HCT116 (cell line): ENCODE measurements around the gene DHX16. TPM values are rescaled to one million over a fixed set of nuclear protein-coding genes. Genes with fewer than 3 reads are reported as not detected.

Source experiments
- ATAC-seq: fragments of 200-7000 bp; cut with Tn5 transposase; 2 replicates; pipeline ENCODE4 v1.9.1; 2020; ENCODE audit warnings: mild to moderate bottlenecking, moderate library complexity
- BruUV-seq: library from RNA; stranded (reverse); fragments of 400-500 nt; replicated peaks from 2 replicates; lab custom pipeline; 2021; lab: Mats Ljungman, UMichigan
- CTCF ChIA-PET: fragments of 300-600 bp; sonication (Branson Sonifier 250); formaldehyde crosslinking; loops from one replicate; lab custom pipeline; 2021; ENCODE audit warnings: antibody characterized with exemption; lab: Charles Lee
- POLR2A ChIA-PET: fragments of 300-600, 350-600 bp; sonication (Branson Sonifier 250); formaldehyde crosslinking; loops from one replicate; lab custom pipeline; 2021; ENCODE audit warnings: antibody characterized with exemption; lab: Charles Lee
- RAD21 ChIA-PET, 2 experiments: fragments of 300-600 bp; sonication (Branson Sonifier 250); formaldehyde crosslinking; loops; one replicate each; lab custom pipeline; 2023; ENCODE audit warnings: low total read pairs in 2 of 2; ENCODE audit not compliant: uncharacterized antibody in 2 of 2, unreplicated experiment in 2 of 2, low non-redundant PET in 1 of 2; lab: Charles Lee
- DNase-seq: peaks from one replicate; pipeline ENCODE4 v3.0.0-alpha.2; 2010; ENCODE audit warnings: low read depth, low spot score
- H2AFZ ChIP-seq: fragments of 200-600 bp; shearing (Covaris generic), sonication (generic); 2 replicates; pipeline ENCODE4 v1.6.1; 2017; ENCODE audit warnings: low read depth, mixed run types, mixed read lengths, antibody characterized with exemption, low read length; ENCODE audit not compliant: poor library complexity, severe bottlenecking
- H3K27ac ChIP-seq: 2 replicates; pipeline ENCODE4 v1.5.1; 2012; ENCODE audit warnings: low read depth, low read length
- H3K27me3 ChIP-seq: fragments of 200-600 bp; sonication (generic); 2 replicates; pipeline ENCODE4 v1.6.1; 2016; ENCODE audit warnings: mixed run types, low read length, mixed read lengths; ENCODE audit not compliant: insufficient read depth
- H3K36me3 ChIP-seq, 2 experiments: fragments of 200-500 bp in 1 of 2; fragments of 200-600 bp in 1 of 2; sonication (Bioruptor generic) in 1 of 2; sonication (generic) in 1 of 2; 2 replicates each; pipeline versions ENCODE4 v1.5.1 to v1.6.1; 2014 to 2016; ENCODE audit warnings: low read length in 2 of 2, inconsistent platforms in 1 of 2, mixed read lengths in 1 of 2, mixed run types in 1 of 2; ENCODE audit not compliant: insufficient read depth in 2 of 2, control insufficient read depth in 1 of 2
- H3K4me1 ChIP-seq, 2 experiments: fragments of 200-600 bp in 1 of 2; sonication (generic) in 1 of 2; 2 replicates each; pipeline versions ENCODE4 v1.5.1 to v1.6.1; 2012 to 2017; ENCODE audit warnings: low read length in 2 of 2, inconsistent platforms in 1 of 2, mild to moderate bottlenecking in 1 of 2, mixed read lengths in 1 of 2, mixed run types in 1 of 2, moderate library complexity in 1 of 2; ENCODE audit not compliant: insufficient read depth in 2 of 2, control insufficient read depth in 1 of 2
- H3K4me2 ChIP-seq: fragments of 200-600 bp; sonication (generic); 2 replicates; pipeline ENCODE4 v1.6.1; 2017; ENCODE audit warnings: mixed run types, low read length, mixed read lengths
- H3K4me3 ChIP-seq, 2 experiments: fragments of 200-600 bp in 1 of 2; sonication (generic) in 1 of 2; replicated peaks in 1 of 2; 2 replicates each; pipeline ENCODE4 v1.5.1; 2011 to 2016; ENCODE audit warnings: low read length in 2 of 2, control low read depth in 1 of 2, low read depth in 1 of 2, mild to moderate bottlenecking in 1 of 2, mixed read lengths in 1 of 2, mixed run types in 1 of 2
- H3K79me2 ChIP-seq: fragments of 200-600 bp; sonication (generic); 2 replicates; pipeline ENCODE4 v1.6.1; 2017; ENCODE audit warnings: mild to moderate bottlenecking, mixed run types, low read length, moderate library complexity, mixed read lengths; ENCODE audit not compliant: insufficient read depth
- H3K9ac ChIP-seq: fragments of 200-600 bp; sonication (generic); 2 replicates; pipeline ENCODE4 v1.6.1; 2016; ENCODE audit warnings: low read length, mixed read lengths
- H3K9me2 ChIP-seq: fragments of 200-600 bp; sonication (generic), shearing (Covaris generic); 2 replicates; pipeline ENCODE4 v1.6.1; 2017; ENCODE audit warnings: mixed run types, mild to moderate bottlenecking, moderate library complexity; ENCODE audit not compliant: insufficient read depth
- H3K9me3 ChIP-seq, 2 experiments: fragments of 200-500 bp in 1 of 2; fragments of 200-600 bp in 1 of 2; sonication (Bioruptor generic) in 1 of 2; sonication (generic) in 1 of 2; 2 replicates each; pipeline ENCODE4 v1.6.1; 2014 to 2017; ENCODE audit warnings: low read length in 2 of 2, mixed read lengths in 2 of 2, inconsistent platforms in 1 of 2, low read depth in 1 of 2, mild to moderate bottlenecking in 1 of 2, mixed run types in 1 of 2, moderate library complexity in 1 of 2; ENCODE audit not compliant: control insufficient read depth in 1 of 2, insufficient read depth in 1 of 2
- H4K20me1 ChIP-seq: fragments of 200-600 bp; sonication (generic), shearing (Covaris generic); 2 replicates; pipeline ENCODE4 v1.6.1; 2017; ENCODE audit warnings: mixed run types, mild to moderate bottlenecking, moderate library complexity; ENCODE audit not compliant: insufficient read depth
- POLR2A ChIP-seq: IDR thresholded peaks from 2 replicates; pipeline ENCODE4 v1.7.0; 2011; ENCODE audit warnings: borderline replicate concordance; ENCODE audit not compliant: insufficient read depth, insufficient read length; ENCODE audit errors: extremely low read depth
- POLR2AphosphoS5 ChIP-seq: IDR thresholded peaks from 2 replicates; pipeline ENCODE4 v1.6.1; 2011; ENCODE audit warnings: mild to moderate bottlenecking, low read depth, low read length, moderate library complexity
- REST ChIP-seq: IDR thresholded peaks from 2 replicates; pipeline ENCODE4 v1.6.1; 2012; ENCODE audit warnings: low read depth
- SP1 ChIP-seq: IDR thresholded peaks from 2 replicates; pipeline ENCODE4 v1.6.1; 2012; ENCODE audit warnings: low read depth
- YY1 ChIP-seq: IDR thresholded peaks from 2 replicates; pipeline ENCODE4 v1.6.1; 2011; ENCODE audit warnings: low read length, low read depth, moderate library complexity, mild to moderate bottlenecking; ENCODE audit not compliant: insufficient replicate concordance; ENCODE audit errors: extremely low read depth
- intact Hi-C: fragments of 100-400 bp; cut with micrococcal nuclease; formaldehyde crosslinking; loops from 2 replicates; pipeline ENCODE4 v1.10.0; 2022
- total RNA-seq: library from RNA; stranded (reverse); gene quantifications from one replicate; pipeline ENCODE4 v1.2.1, GENCODE V29; 2021; ENCODE audit not compliant: unreplicated experiment

The DHX16 gene
- total RNA-seq, 1 experiment from 2014 or later: 46.0 TPM

- Histone ChIP-seq H4K20me1 (no peaks in the 10 kb centered on the region), H3K9me2 (no peaks in the 10 kb centered on the region), H3K27me3 (no peaks in the 10 kb centered on the region), H3K9me3 (no peaks in the 10 kb centered on the region), H3K4me1 (peaks cover 45 to 64% of the 10 kb centered on the region in 2 experiments), H3K36me3 (no peaks in the 10 kb centered on the region), H3K27ac (peak within 1 kb of the TSS; percentile 77), H3K4me3 (peak within 1 kb of the TSS; percentile 58 to 61), H3K4me2 (peak within 1 kb of the TSS; percentile 86), H3K79me2 (peaks cover 9% of the 10 kb centered on the region), H3K9ac (peak within 1 kb of the TSS; percentile 67), H2AFZ (no peak within 1 kb of the TSS)
- CTCF ChIA-PET: interaction anchor here (1.5 kb wide), 1 partner anchor 12 kb away, joined by 9 read pairs; no protein-coding TSS in a partner anchor
- ATAC-seq: peak; percentile 68
- no peak for DNase-seq
- RAD21 ChIA-PET: interaction anchor here in 1 of 2 experiments (1.6 kb wide), 1 partner anchor 27 kb away, joined by 4 read pairs; the partner anchor contains the start of gene MDC1
- no TSS peak for BruUV-seq
- peak; percentile 57 for TF ChIP-seq POLR2A
- peak; percentile 85 for TF ChIP-seq POLR2AphosphoS5
- TF ChIP-seq SP1: no peak
- TF ChIP-seq YY1: peak; percentile 10
- TF ChIP-seq REST: no peak
- POLR2A ChIA-PET: interaction anchor here (0.7 to 3.5 kb wide), 6 partner anchors 9 to 40 kb away, joined by 3 to 25 read pairs (median 3); partner anchors contain the start of genes DHX16, MDC1 and TUBB
- intact Hi-C loops: loop anchor here (1.0 kb wide), 1 partner anchor 27 kb away; the partner anchor contains the start of gene MDC1
Measured at GRCh38 chr6:30690403-30691207, 17.8 kb upstream of the DHX16 start, which contains the start of gene NRM. NRM (minus strand) TSS chr6:30690984; CDS start chr6:30690974, 10 bp downstream.
